ENCODE data around the gene NAA11.

- TF ChIP-seq CTCF (IDR thresholded peaks at IDR 0.05) (no peak), POLR2A (IDR thresholded peaks at IDR 0.05) (no peak), EP300 (IDR thresholded peaks at IDR 0.05) (no peak)
These were observed 35.5 kb downstream of the NAA11 start for GRCh38 chr4:79290376-79290775.
